GM18909 (cell line): ENCODE data around the gene HOXB8.

Experiments used
- ATAC-seq: cut with Tn5 transposase; IDR thresholded peaks from one replicate; pipeline ENCODE4 v1.9.1; 2021; ENCODE audit warnings: mild to moderate bottlenecking; ENCODE audit not compliant: unreplicated experiment, poor library complexity

Gene HOXB8

DNA sequence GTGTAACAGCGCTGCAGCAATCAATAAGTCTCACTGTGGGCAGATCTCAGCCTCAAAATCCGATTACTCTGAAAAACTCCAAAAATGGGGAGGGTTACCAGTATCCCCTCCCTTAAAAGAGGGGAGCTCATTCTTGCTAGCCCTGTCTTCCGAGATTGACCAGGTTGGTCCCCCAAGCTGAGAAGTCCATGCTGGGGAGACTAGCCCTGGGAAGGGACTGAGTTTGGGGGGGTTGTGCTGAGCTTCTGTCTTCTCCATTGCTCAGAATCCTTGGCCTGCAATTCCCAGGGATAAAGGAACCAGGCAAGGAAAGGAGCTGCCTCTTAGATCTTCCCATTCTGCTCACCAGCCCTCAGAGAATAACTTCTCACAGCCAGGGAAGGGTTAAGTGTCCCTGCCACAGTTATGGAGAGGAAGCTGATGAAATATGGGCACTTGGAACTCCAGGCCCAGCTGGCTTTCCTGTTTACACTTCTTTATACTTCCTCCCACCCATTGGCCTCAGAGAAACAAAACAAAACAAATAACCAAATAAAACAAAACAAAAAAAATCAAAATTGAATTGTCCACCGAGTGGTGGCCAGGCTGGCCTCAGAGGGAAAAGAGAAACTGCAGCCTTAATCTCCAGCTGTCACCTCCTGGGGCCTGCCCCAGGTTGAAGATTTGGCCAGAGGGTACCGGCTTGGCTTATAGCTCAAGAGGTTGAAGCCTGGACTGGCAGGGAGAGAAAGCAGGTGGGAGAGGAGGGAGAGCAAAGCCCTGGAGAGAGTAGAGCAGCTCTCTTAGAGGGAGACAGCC lies 27.6 kb downstream of the HOXB8 start:
- ATAC-seq = no peak

DNA sequence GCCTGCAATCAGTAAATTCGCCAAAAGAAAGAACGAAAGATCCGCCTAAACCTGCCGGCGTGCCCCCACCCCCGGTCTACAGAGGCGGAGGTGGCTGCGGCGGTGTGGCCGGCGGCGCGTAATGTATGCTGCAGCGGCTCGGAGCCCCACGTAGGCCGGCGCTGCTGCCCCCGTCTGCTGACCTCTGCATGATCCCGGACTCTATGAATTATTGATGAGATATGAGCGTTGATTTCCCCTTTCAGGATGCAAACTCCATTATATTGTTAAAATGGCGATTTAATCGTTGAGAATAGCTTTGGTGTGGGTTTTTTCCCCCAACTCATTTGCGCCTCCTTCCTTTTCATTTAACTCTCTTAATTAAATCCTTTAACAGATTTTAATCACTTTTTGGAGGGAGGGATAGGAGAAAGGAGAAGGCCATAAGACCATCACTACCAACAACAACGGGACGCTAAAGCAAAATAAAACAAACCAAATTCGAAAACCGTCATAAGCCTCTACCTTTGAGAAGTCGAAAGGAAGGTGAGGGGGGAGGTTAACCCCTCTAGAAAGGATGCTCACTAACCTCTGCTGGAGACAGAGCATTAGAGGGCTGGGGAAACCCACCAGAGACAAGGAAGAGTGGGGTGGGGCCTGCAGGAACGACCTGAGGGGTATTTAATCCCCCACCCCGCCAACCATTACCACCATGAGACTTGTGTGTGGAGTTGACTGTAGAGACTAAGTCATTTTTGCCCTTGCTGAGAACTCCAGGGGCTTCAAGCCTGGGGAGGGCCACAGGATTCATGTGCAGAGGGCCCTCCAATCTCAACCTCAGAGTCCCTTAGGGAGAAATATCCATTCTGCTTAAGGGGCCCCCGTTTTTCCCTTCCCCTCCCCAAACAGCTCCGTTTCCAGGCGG lies 28.5 kb downstream of the HOXB8 start:
- ATAC-seq = no peak

DNA sequence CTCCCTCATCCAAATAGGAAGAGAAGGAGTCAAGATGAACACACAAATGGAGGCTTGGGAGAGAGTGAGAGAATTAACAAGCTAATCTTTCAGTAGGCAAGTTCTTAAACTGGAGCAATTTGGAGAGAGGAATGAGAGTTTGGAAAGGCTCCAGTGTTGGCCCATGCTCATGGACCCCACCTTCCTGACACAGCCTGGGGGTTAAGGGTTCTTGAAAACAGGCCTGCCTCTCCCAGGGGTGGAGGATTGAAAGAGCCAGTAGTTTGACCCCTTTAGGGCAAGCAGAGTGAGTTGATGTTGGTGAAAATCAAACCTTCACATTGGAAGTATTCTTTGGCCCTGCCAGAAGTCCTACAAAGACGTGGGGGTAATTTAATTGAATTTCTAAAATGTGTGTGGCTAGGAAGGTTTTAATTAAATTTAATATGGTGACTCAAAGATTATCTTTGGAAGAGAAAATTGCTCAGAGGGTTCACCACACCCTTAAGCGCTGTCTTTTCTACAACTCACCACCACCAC lies 30.8 kb downstream of the HOXB8 start:
- no peak for ATAC-seq

DNA sequence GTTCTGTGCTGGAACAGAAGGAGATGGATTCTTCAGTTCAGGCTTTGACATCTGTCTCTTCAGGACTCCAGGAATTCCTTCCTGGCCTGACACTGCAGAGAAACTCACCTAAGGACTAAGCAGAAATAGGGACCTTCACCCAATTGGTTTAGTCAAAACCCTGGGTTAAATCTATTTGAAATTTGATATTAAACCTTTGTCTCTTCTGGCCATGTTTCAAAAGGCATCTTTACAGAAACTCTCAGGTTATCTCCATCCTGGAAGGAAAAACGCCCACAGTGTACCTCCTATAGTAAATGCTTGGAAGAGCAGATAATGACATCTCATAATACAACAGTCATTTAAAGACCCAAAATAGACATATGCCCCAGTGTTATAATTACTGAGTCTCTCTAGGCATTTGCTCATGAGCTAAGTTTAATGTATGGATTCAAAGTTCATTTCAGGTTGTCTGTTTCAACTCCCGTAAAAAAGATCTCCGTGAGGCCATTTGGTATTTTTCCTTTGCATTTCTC lies 31.3 kb downstream of the HOXB8 start:
- ATAC-seq = no peak

DNA sequence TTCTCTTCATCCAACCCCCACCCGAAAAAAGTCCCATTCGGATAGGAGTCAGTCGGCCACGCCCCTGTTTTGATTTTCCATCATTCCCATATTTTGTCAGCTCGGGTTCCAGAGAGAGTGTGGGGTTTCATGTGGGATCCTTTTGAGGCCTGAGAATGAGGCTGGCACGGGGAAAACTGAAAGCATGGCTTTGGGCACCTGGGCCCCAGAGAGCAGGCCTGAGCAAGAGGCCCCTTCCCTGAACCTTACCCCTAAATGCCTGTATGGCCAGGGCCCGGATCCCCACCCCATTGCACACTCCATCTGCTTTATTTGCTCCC lies 32.4 kb downstream of the HOXB8 start:
- ATAC-seq = no peak

DNA sequence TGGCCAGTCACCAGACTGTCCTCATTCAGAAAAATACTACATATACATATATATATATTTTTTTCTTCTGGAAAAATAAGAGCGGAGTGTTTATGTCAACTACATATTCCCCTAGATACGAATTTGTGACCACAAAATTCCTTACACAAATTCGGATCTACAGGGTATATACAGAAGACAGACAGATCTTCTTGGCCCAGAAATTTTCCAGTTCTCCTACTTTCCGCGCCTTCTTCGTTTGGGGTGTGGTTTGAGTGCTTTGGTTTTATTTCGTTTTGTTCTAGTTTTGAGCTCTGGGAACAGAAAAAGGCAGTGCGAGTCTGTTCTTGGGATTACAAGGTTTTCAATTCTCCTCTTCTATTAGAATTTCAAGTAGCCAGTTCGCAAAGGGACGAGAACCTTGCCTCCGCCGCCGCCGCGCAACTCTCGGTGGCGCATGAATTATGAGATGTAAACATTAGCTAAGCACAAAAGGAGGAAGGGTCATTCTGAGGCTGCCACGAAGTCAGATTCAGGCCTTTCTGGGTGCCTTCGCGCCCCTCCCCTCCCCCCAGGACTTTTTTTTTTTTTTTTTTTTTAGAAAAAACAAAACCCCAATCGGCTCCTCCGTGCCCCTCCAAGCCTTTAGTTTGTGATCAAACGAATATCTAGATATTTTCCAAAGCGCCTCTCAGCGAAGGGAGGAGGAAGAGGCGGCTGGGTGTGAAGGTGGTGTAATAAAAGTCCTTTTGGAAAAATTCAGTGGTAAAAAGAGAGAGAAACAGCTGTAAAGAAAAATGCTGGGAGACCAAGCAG lies 35.1 kb downstream of the HOXB8 start:
- ATAC-seq = no peak

DNA sequence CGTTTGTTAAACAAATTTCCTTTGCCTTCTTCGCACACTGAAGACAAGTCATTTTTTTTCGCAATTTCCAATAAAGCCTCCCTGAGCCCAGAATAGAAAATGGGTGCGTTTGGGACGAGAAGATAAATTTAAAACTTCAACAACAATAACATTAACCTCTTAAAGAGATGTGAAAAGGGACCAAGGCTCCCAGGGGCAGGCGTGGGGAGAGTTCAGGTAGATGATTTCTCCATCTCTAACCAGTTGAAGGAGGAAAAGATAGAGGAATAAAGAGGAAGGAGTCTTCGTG lies 35.7 kb downstream of the HOXB8 start:
- no peak for ATAC-seq

DNA sequence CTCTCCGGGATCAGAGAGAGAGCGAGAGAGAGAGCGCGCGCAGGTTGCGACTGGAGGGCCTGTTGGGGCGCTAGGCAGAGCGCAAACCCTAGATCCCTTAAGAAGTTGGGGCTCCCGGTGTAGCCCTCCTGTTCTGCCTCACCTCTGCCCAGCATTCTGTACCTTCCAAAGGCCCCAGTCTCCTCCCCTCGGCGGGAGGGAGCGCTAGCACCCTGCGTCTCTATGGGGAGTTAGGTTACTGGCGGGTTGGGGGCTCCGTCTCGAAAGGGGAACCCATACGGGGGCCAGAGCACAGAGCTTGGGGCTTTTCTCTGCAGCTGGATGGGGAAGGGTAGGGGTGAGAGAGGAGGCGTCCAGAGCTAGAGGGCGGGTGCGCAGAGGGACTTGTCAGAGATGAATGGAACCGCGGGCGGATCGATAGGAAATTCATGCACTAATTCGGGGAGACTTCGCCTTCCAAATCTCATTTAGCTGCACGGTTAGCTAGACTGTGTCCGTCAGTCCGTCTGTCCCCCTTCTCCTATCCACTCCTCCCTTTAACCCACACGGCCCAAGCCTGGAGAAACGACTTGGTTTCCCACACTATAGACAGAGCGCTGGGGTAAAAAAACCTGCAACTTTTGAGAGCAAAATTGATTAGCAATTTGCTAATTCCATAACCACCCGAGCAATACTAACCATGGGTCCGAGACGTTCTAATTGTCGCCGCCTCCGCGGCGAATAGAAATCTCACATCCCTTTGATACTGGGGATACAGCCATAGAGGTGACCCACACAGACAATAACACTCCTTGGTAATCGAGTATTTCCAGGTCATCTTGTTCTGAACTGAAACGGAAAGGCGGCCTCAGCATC lies 36.2 kb downstream of the HOXB8 start:
- ATAC-seq = no peak

DNA sequence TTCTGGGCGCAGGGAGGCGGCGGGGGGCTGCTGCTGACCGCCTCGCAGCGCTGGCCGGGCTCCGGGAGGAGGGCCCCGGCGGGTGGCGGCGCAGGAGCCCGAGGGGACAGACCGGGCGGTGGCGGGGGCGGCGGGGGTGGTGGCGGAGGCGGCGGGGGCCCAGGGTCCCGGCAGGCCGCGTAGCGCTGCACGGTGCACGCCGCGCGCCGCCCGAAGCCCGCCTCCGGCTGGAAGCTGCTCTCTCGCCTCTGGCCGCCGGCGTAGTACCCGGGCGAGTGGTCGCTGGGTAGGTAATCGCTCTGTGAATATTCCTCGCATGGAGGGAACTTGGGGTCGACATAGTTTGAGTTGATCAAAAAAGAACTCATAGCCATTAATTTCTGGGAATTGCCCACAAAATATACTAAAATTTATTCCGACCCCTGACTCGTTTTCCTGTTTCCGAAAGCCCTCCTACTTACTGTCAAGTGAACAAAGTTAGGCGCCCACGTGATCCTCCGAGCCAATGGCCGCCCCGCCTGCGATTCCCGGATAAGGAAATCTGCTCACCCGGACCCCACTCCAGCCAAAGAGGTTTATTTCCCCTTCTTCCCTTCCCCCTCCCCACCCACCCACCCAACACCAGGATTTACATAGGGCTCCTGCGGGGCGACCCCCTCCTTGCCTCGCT lies 37.0 kb downstream of the HOXB8 start, which contains the start of gene HOXB4:
TSS of gene HOXB4 (minus strand) at position 405 of the 670 bp plus-strand sequence. CDS start at position 374, 31 bp downstream.
- no peak for ATAC-seq

DNA sequence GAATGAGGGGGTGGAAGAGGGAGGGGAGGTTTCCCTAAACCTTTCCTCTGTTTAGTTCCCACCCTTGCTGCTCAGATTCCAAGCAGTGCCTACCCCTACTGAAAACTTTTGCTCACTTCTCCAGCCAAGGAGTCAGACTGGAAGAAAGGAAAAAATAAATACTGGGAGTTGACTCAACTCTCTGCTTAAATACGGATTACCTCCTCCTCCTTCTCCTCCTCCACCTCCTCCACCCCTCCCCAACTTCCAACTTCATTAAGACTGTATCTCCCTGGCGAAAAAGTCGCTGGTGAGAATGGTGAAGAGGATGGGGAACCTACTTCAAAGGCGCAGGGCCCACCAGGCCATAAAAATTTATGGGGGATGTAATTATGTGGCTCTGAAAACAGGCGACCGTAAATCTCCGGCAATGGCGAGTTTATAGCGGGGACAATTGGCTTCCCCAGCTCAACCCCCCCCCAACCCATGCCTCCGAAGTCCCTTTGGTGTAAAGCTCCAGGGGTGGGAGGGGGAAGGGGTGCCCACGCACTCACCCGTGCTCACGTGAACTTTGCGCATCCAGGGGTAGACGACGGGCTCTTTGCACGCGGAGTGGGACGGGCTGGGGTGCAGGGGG lies 37.7 kb downstream of the HOXB8 start:
- no peak for ATAC-seq

DNA sequence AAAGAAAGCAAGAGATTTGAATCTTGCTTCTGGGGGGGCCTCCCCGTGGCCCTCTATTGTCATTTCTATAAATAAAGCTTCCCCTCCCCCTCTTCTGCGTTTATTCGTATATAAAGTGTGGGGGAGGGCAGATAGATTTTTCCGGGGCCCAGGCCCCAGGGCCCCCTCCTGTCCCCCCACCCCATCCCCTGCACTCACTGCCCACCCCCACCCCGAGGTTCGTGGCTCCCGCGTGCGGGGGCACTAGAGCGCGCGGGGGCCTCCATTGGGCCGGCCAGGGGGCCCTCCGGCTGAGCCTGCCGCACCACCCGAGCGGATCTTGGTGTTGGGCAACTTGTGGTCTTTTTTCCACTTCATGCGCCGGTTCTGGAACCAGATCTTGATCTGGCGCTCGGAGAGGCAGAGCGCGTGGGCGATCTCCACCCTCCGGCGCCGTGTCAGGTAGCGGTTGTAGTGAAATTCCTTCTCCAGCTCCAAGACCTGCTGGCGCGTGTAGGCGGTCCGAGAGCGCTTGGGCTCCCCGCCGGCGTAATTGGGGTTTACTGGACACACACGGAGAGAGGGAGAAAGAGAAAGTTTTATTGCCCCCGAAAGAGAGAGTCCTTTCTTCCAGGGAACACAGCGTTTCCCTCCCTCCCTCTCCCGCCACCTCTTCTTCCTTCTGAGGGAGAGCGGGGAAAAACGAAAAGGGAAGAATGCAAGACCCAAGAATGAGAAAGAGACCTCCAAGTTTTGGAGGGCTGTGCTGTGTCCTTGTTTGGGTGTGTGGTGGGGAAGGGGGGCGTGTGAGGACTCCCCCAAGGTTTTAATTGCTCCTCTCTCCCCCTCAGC lies 38.4 kb downstream of the HOXB8 start:
- ATAC-seq = no peak

DNA sequence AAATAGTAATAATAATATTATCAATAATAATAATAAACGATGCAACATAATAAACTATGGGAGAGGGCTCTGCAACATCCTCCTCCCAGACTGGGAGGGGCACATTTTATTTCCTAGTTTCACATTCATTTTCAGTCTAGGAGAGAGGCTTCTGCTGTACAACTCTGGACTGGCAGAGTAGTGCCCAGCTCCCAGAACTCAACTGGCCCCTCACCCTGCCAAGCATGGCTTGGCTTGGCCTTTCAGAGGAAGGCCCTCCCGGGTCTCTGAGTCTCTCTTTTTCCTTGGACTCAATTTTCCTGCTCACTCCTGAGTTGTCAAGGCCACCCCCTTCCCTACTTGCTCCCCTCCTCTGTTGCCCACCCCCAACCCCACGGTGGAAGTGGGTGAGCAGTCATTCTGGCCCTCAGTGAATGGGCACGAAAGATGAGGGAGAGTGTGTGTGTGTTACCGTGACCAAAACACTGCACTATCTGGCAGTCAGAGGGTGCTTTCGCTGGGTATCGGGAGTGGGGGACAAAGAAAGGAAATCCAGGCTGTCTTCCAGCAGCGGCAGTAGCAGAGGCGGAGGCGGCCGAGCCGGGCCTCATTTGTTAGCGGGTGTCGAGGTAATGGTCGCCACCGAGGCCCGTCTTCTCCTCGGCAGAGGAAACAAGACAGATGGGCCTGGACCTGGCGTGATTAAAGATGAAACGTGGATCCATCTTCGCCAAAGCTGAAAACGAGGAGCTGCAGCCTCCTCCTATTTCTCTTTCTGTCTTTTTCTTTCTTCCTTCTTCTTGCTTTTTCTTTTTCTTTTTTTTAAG lies 39.2 kb downstream of the HOXB8 start:
- ATAC-seq = no peak

DNA sequence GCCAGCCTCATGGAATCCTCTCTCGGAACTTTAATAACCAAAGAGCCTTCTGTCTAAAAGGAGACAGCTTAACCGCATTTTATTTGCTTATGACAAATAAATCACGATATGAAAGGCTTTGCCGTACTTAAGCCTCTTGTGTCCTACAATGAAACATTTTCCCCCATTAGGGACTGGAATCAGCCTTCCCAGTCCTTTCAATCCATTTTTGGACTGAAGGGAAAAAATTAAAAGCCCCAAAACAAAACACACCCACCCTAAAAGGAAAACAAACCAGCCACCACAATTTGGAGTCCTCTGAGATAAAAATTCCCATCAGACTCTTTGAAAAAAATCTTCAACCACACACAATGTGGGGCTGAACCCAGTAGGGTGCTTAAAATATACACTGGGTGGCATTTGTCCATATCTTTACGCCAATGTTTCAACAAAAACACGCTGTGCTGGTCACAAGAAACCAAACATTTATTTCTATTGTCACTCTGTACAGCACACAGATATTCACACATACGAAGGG lies 40.0 kb downstream of the HOXB8 start:
- no peak for ATAC-seq

DNA sequence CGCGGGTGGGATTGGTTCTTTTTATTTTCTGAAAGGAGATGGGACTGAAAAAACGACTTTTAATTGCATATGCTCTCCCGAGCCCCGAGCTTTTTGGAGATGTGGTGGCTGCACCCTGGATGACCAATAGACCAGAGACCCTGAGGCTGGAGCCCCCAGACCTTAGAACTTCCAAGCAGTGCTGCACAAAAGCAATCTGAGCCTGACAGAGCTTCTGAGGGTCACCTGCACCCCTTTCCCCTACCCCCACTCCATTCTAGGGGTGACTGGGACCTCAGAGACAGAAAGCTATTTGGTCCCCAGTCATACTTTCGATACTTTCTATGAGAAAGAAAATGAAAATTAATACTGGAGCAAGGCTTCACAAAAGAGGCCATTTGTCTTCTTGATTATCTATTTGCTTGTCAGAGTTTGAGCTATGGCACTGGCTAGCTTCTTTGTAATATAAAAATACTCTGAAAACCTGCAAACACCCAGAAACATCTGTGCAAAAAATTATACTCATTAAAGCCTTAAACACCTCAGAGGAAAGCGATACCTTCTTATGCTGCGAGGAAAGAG lies 40.5 kb downstream of the HOXB8 start:
- no peak for ATAC-seq

DNA sequence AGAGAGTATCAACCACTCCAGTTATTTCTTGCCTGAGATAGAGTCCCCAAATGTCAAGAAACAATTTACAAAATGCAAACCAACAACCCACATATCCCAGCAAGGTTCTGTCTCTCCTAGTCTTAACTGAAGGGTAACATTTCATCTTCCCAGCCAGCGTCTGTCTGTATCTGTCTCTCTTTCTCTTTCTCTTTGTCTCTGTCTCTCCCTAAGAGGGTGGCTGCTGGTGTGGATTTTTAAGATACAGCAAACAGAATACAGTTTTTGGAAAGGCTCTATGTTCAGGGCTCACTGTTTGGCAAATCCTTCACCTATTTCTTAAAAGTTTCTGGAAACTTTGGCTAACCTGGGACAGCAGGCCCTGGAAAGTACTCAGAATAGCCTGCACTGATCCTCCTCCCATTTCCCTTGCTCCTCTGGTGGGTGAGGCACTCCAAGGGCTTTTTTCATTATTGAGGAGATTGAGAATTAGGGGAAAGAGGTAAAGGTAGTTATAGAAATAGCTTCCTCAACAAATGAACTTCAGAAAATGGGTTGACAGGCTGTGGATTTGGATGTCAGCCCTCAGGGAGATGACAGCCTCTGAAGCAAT lies 43.2 kb downstream of the HOXB8 start:
- ATAC-seq = no peak
